KBM-7 (cell line): ENCODE measurements around the gene PNP.
"Not testable (repeated sequence)": the region's sequence is repeated elsewhere in the genome, so short reads cannot be mapped to it uniquely, and the experiment has no call there.

Experiments used
- DNase-seq: peaks from one replicate; pipeline ENCODE4 v3.0.0-alpha.2; 2015
- in situ Hi-C: fragments of 300-500 bp; cut with MboI; formaldehyde crosslinking; loops from 2 replicates; pipeline ENCODE4 v1.14.3; 2020; ENCODE audit warnings: low sequenced_read_pairs, low pct_unique_long_range_greater_than_20kb, mixed read lengths

The PNP gene

GRCh38 chr14:20452831-20453230, 16.4 kb upstream of the PNP start:
- in situ Hi-C loops, DNase-seq: not testable (repeated sequence)

GRCh38 chr14:20454516-20455354, 14.5 kb upstream of the PNP start, which contains the start of the genes APEX1 and OSGEP:
Gene APEX1 (plus strand): TSS chr14:20455226. CDS start chr14:20455646, 420 bp downstream.
Gene OSGEP (minus strand): TSS chr14:20454812. CDS start chr14:20454683, 129 bp downstream.
- peak; percentile 99 for DNase-seq
- in situ Hi-C loops = no loop called here

GRCh38 chr14:20455355-20456300, 13.6 kb upstream of the PNP start:
- in situ Hi-C loops = no loop called here
- no peak for DNase-seq

- no peak for DNase-seq
- in situ Hi-C loops = no loop called here
Observed at GRCh38 chr14:20456971-20457370, 12.2 kb upstream of the PNP start.

GRCh38 chr14:20458031-20458789, 11.0 kb upstream of the PNP start:
- DNase-seq = no peak

GRCh38 chr14:20460458-20461224, 8.6 kb upstream of the PNP start:
- no peak for DNase-seq
- in situ Hi-C loops = no loop called here

More at GRCh38 chr14:20458031-20458789, 11.0 kb upstream of the PNP start:
- in situ Hi-C loops = no loop called here

- peak; percentile 99 for DNase-seq
- in situ Hi-C loops = no loop called here
Observed at GRCh38 chr14:20461225-20462141, 7.7 kb upstream of the PNP start, which contains the start of gene PIP4P1. Gene PIP4P1 (minus strand): TSS chr14:20461434. CDS start chr14:20461325, 109 bp downstream.

- no peak for DNase-seq
- in situ Hi-C loops = no loop called here
Observed at GRCh38 chr14:20468764-20469241, 403 bp upstream of the PNP start.

- in situ Hi-C loops = no loop called here
Observed at GRCh38 chr14:20469890-20470602, 840 bp downstream of the PNP start.

GRCh38 chr14:20470603-20470901, 1.3 kb downstream of the PNP start:
- no peak for DNase-seq
- in situ Hi-C loops = no loop called here

More at GRCh38 chr14:20469890-20470602, 840 bp downstream of the PNP start:
- peak; percentile 88 for DNase-seq

- no peak for DNase-seq
- in situ Hi-C loops = no loop called here
Observed at GRCh38 chr14:20472536-20473169, 3.4 kb downstream of the PNP start.

GRCh38 chr14:20476776-20477175, 7.6 kb downstream of the PNP start:
- in situ Hi-C loops = loop anchor here (25.0 kb wide), 1 partner anchor 111 kb away; the partner anchor contains the start of genes RNASE11 and RNASE12

GRCh38 chr14:20477211-20477876, 8.1 kb downstream of the PNP start:
- DNase-seq = peak; percentile 93
- in situ Hi-C loops = loop anchor here (25.0 kb wide), 1 partner anchor 110 kb away; the partner anchor contains the start of genes RNASE11 and RNASE12

More at GRCh38 chr14:20476776-20477175, 7.6 kb downstream of the PNP start:
- no peak for DNase-seq

- in situ Hi-C loops = loop anchor here (25.0 kb wide), 1 partner anchor 108 kb away; the partner anchor contains the start of genes RNASE11 and RNASE12
- DNase-seq = no peak
Observed at GRCh38 chr14:20478894-20479293, 9.7 kb downstream of the PNP start.

GRCh38 chr14:20482382-20482781, 13.2 kb downstream of the PNP start:
- in situ Hi-C loops = loop anchor here (25.0 kb wide), 1 partner anchor 105 kb away; the partner anchor contains the start of genes RNASE11 and RNASE12
- no peak for DNase-seq
